GM20431 (cell line): ENCODE results near the gene KLF13.
"Not testable (repeated sequence)": the region's sequence is repeated elsewhere in the genome, so short reads cannot be mapped to it uniquely, and the experiment has no call there.

Source experiments
- in situ Hi-C: fragments of 300-500 bp; cut with MseI, MboI; formaldehyde crosslinking; loops from one replicate; pipeline ENCODE4 v1.15.0; 2020; ENCODE audit warnings: low sequenced_read_pairs; ENCODE audit not compliant: unreplicated experiment

KLF13 gene

GRCh38 chr15:31344266-31344665 is 17.6 kb downstream of the KLF13 start:
- in situ Hi-C loops: no loop called here

- in situ Hi-C loops: no loop called here
These were observed 18.4 kb downstream of the KLF13 start for GRCh38 chr15:31344823-31345605.

GRCh38 chr15:31345606-31346366 is 19.2 kb downstream of the KLF13 start:
- in situ Hi-C loops: no loop called here

- in situ Hi-C loops: no loop called here
These were observed 19.9 kb downstream of the KLF13 start for GRCh38 chr15:31346367-31347066.

- in situ Hi-C loops: no loop called here
These were observed 20.7 kb downstream of the KLF13 start for GRCh38 chr15:31347067-31347975.

GRCh38 chr15:31347981-31348803 is 21.6 kb downstream of the KLF13 start:
- in situ Hi-C loops: no loop called here

- in situ Hi-C loops: no loop called here
These were observed 22.9 kb downstream of the KLF13 start for GRCh38 chr15:31349233-31350141.

GRCh38 chr15:31350771-31351170 is 24.1 kb downstream of the KLF13 start:
- in situ Hi-C loops: no loop called here

GRCh38 chr15:31352339-31352751 is 25.7 kb downstream of the KLF13 start:
- in situ Hi-C loops: no loop called here

- in situ Hi-C loops: no loop called here
These were observed 26.5 kb downstream of the KLF13 start for GRCh38 chr15:31352911-31353811.

- in situ Hi-C loops: no loop called here
These were observed 27.3 kb downstream of the KLF13 start for GRCh38 chr15:31353931-31354330.

GRCh38 chr15:31356097-31356496 is 29.5 kb downstream of the KLF13 start:
- in situ Hi-C loops: not testable (repeated sequence)

GRCh38 chr15:31357148-31357547 is 30.5 kb downstream of the KLF13 start:
- in situ Hi-C loops: no loop called here

GRCh38 chr15:31358163-31358562 is 31.5 kb downstream of the KLF13 start:
- in situ Hi-C loops: no loop called here

GRCh38 chr15:31358957-31359701 is 32.5 kb downstream of the KLF13 start:
- in situ Hi-C loops: no loop called here

GRCh38 chr15:31359702-31360111 is 33.1 kb downstream of the KLF13 start:
- in situ Hi-C loops: no loop called here
